Stimulated activated CD4-positive, alpha-beta T cell treated with anti-CD3 and anti-CD28 coated beads, Interleukin-15, amount 100 ng/mL, for 48 hours (primary cell): ENCODE data around the gene PHACTR2.
A peak's percentile ranks its signal among the peaks of the same experiment; 100 is the strongest.
"Not testable (repeated sequence)": the region's sequence is repeated elsewhere in the genome, so short reads cannot be mapped to it uniquely, and the experiment has no call there.

ENCODE experiments used
- DNase-seq, 2 donors: peaks; one replicate each; pipeline ENCODE4 v3.0.0-alpha.2; 2020; ENCODE audit warnings: low read depth in 2 of 2

Gene PHACTR2

GRCh38 chr6:143677891-143678791 is at the start of gene PHACTR2:
Gene PHACTR2, plus strand, starts transcription at chr6:143677965. Its CDS starts 199 bp downstream, at chr6:143678164.
- DNase-seq: peak; percentile 24 to 45

- DNase-seq: no peak
Measured at GRCh38 chr6:143629104-143630080, 48.4 kb upstream of the PHACTR2 start.

GRCh38 chr6:143631196-143631595 is 46.6 kb upstream of the PHACTR2 start:
- not testable (repeated sequence) for DNase-seq

- no peak for DNase-seq
Measured at GRCh38 chr6:143632894-143633293, 44.9 kb upstream of the PHACTR2 start.

- no peak for DNase-seq
Measured at GRCh38 chr6:143634486-143634885, 43.3 kb upstream of the PHACTR2 start.

- DNase-seq: no peak
Measured at GRCh38 chr6:143637691-143638090, 40.1 kb upstream of the PHACTR2 start.

GRCh38 chr6:143642403-143642802 is 35.4 kb upstream of the PHACTR2 start:
- no peak for DNase-seq

- DNase-seq: no peak
Measured at GRCh38 chr6:143647191-143647590, 30.6 kb upstream of the PHACTR2 start.

GRCh38 chr6:143647732-143648131 is 30.0 kb upstream of the PHACTR2 start:
- no peak for DNase-seq

GRCh38 chr6:143649319-143649718 is 28.4 kb upstream of the PHACTR2 start:
- DNase-seq: not testable (repeated sequence)

GRCh38 chr6:143651328-143651727 is 26.4 kb upstream of the PHACTR2 start:
- DNase-seq: not testable (repeated sequence)

- no peak for DNase-seq
Measured at GRCh38 chr6:143652841-143653331, 24.9 kb upstream of the PHACTR2 start.

GRCh38 chr6:143655541-143655940 is 22.2 kb upstream of the PHACTR2 start:
- DNase-seq: no peak

- DNase-seq: no peak
Measured at GRCh38 chr6:143656026-143656425, 21.7 kb upstream of the PHACTR2 start.

- no peak for DNase-seq
Measured at GRCh38 chr6:143657809-143658208, 20.0 kb upstream of the PHACTR2 start.

GRCh38 chr6:143660170-143660569 is 17.6 kb upstream of the PHACTR2 start:
- DNase-seq: not testable (repeated sequence)

- no peak for DNase-seq
Measured at GRCh38 chr6:143664171-143664570, 13.6 kb upstream of the PHACTR2 start.

- not testable (repeated sequence) for DNase-seq
Measured at GRCh38 chr6:143666007-143666406, 11.8 kb upstream of the PHACTR2 start.

- not testable (repeated sequence) for DNase-seq
Measured at GRCh38 chr6:143669483-143669882, 8.3 kb upstream of the PHACTR2 start.

- no peak for DNase-seq
Measured at GRCh38 chr6:143673669-143674068, 4.1 kb upstream of the PHACTR2 start.

GRCh38 chr6:143674483-143675381 is 3.0 kb upstream of the PHACTR2 start:
- DNase-seq: no peak
